ENCODE data around the gene CUL5. TPM values are rescaled to one million over a fixed set of nuclear protein-coding genes. Genes with fewer than 3 reads are reported as not detected.

CUL5 gene
- total and polyA plus RNA-seq, 2 experiments from 2014 or later = 26.0 to 40.9 TPM

DNA sequence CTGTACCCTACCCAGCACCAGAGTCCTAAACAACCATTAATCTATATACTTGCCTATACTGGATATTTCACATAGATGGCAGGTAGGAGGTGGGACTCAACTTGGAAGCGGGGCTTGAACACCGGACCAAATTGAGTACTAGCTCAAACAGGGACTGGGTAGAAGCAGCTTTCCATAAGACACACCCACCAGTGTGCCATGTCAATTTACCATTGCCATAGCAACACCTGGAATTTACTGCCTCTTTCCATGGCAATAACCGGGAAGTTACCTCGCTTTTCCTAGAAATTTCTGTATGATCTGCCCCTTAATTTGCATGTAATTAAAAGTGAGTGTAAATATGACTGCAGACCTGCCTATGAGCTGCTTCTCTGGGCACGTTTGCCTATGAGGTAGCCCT, 38.6 kb upstream of the CUL5 start (continued):
- no peak for TF ChIP-seq ZNF462 (CRISPR knock-in tag; IDR thresholded peaks at IDR 0.05)
- TF ChIP-seq, protein P1, sequence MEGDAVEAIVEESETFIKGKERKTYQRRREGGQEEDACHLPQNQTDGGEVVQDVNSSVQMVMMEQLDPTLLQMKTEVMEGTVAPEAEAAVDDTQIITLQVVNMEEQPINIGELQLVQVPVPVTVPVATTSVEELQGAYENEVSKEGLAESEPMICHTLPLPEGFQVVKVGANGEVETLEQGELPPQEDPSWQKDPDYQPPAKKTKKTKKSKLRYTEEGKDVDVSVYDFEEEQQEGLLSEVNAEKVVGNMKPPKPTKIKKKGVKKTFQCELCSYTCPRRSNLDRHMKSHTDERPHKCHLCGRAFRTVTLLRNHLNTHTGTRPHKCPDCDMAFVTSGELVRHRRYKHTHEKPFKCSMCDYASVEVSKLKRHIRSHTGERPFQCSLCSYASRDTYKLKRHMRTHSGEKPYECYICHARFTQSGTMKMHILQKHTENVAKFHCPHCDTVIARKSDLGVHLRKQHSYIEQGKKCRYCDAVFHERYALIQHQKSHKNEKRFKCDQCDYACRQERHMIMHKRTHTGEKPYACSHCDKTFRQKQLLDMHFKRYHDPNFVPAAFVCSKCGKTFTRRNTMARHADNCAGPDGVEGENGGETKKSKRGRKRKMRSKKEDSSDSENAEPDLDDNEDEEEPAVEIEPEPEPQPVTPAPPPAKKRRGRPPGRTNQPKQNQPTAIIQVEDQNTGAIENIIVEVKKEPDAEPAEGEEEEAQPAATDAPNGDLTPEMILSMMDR (conservative IDR thresholded peaks at IDR 0.05; ENCODE audit: low read depth in 2 of 2) = no peak
- no peak for TF ChIP-seq EZH2 (IDR thresholded peaks at IDR 0.05; ENCODE audit: low read depth, unreplicated experiment)
- no peak for TF ChIP-seq STAT1 (IDR thresholded peaks at IDR 0.05; ENCODE audit: unreplicated experiment)
- no peak for TF ChIP-seq POLR2AphosphoS5 (IDR thresholded peaks at IDR 0.05; ENCODE audit: low read depth)
- TF ChIP-seq JUNB (IDR thresholded peaks at IDR 0.05; ENCODE audit: unreplicated experiment) = no peak
- TF ChIP-seq EZH2phosphoT487 (IDR thresholded peaks at IDR 0.05; ENCODE audit: unreplicated experiment) = no peak
- TF ChIP-seq CREB1 (CRISPR knock-in tag; IDR thresholded peaks at IDR 0.05; ENCODE audit: low read depth) = no peak

DNA sequence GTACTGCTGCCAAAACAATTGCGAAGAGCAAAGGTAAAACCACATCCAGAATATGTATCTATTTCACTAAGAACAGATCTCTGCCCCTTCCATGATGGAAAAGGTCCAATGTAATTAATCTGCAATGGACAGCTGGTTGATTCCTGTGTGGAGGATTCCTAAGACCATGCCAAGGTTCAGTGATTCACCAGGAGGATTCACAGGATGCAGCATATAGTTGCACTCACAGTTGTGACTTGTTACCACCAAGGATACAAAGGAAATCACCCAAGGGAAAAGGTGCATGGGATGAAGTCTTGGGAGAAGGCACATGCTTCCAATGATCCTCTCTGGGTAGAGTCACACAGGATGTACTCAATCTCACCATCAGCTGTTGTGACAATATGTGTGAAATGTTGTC, 35.1 kb upstream of the CUL5 start:
- Histone ChIP-seq H3K27ac (ENCODE audit: low read depth) (no peak overlapping the region), H2AFZ (no peak overlapping the region), H3K9me2 (ENCODE audit: insufficient read depth) (no peaks in the 10 kb centered on the region; the same call in 1 of the 2 replicates), H3K4me2 (no peak overlapping the region), H3K4me1 (ENCODE audit: insufficient read depth) (no peaks in the 10 kb centered on the region; the same call in 1 of the 2 replicates), H4K20me1 (replicated peaks; ENCODE audit: insufficient read depth) (no peaks in the 10 kb centered on the region), H3K79me2 (replicated peaks; ENCODE audit: insufficient read depth) (no peaks in the 10 kb centered on the region), H3K27me3 (ENCODE audit: insufficient read depth) (no peaks in the 10 kb centered on the region), H3K36me3 (ENCODE audit: insufficient read depth) (no peaks in the 10 kb centered on the region), H3F3A (replicated peaks; ENCODE audit: low read depth) (0 out of 2 replicates have a peak, but pooled peaks cover 2% of the 10 kb centered on the region), H3K4me3 (no peak overlapping the region)
- Mint-ChIP-seq H3K9me3 (no peaks in the 10 kb centered on the region), H3K27me3 (ENCODE audit: insufficient read depth, low read depth, poor library complexity) (peaks cover 2% of the 10 kb centered on the region), H3K27ac (no peak overlapping the region), H3K4me1 (0 out of 3 replicates have a peak, but pooled peaks cover 2% of the 10 kb centered on the region), H3K4me3 (no peak overlapping the region), H3K36me3 (ENCODE audit: low read depth) (no peaks in the 10 kb centered on the region)
- no peak for ATAC-seq
- DNase-seq (ENCODE audit: low spot score) = no peak
- TF ChIP-seq NANOG (IDR thresholded peaks at IDR 0.05; ENCODE audit: borderline replicate concordance) (no peak), EZH2phosphoT487 (IDR thresholded peaks at IDR 0.05; ENCODE audit: unreplicated experiment) (no peak), JUNB (IDR thresholded peaks at IDR 0.05; ENCODE audit: unreplicated experiment) (no peak), STAT1 (IDR thresholded peaks at IDR 0.05; ENCODE audit: unreplicated experiment) (no peak), ZNF114 (CRISPR knock-in tag; IDR thresholded peaks at IDR 0.05) (no peak), EZH2 (IDR thresholded peaks at IDR 0.05; ENCODE audit: low read depth, unreplicated experiment) (no peak), ZNF331 (CRISPR knock-in tag; IDR thresholded peaks at IDR 0.05; ENCODE audit: low read depth) (no peak)
- TF ChIP-seq, protein P1 (conservative IDR thresholded peaks at IDR 0.05; ENCODE audit: low read depth in 2 of 2) = no peak
- TF ChIP-seq, protein P2, sequence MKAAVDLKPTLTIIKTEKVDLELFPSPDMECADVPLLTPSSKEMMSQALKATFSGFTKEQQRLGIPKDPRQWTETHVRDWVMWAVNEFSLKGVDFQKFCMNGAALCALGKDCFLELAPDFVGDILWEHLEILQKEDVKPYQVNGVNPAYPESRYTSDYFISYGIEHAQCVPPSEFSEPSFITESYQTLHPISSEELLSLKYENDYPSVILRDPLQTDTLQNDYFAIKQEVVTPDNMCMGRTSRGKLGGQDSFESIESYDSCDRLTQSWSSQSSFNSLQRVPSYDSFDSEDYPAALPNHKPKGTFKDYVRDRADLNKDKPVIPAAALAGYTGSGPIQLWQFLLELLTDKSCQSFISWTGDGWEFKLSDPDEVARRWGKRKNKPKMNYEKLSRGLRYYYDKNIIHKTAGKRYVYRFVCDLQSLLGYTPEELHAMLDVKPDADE (IDR thresholded peaks at IDR 0.05) = no peak
